Measurements from ENCODE around the gene MAP3K1.
"Not testable (repeated sequence)": the region's sequence is repeated elsewhere in the genome, so short reads cannot be mapped to it uniquely, and the experiment has no call there.

The MAP3K1 gene

DNA sequence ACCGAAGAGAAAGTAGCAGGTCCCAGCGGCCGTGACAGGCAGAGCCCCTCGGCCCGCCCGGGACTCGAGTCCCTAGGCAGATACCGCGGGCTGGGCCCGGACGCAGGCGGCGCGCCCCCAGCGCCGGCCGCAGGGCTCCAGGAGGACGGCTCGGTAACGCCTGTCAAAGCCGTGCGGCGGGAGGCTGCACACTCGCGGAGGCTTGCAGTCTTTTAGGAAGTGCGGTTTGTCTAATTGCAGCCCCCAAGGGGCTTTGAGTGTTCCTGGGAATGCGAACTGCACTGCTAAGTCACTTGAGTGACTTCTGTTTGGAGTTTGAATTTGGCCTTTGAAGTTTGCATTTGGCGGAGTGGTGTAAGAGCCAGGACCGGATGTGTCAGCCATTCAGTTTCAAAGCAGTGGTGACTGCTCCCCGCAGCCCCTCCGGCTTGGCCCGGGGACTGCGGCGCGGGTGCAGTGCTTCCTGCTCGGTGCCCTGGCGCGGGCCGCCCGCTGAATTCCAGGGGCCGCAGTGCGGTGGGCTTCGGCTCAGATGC, 1.3 kb downstream of the MAP3K1 start:
- no peak for DNase-seq

DNA sequence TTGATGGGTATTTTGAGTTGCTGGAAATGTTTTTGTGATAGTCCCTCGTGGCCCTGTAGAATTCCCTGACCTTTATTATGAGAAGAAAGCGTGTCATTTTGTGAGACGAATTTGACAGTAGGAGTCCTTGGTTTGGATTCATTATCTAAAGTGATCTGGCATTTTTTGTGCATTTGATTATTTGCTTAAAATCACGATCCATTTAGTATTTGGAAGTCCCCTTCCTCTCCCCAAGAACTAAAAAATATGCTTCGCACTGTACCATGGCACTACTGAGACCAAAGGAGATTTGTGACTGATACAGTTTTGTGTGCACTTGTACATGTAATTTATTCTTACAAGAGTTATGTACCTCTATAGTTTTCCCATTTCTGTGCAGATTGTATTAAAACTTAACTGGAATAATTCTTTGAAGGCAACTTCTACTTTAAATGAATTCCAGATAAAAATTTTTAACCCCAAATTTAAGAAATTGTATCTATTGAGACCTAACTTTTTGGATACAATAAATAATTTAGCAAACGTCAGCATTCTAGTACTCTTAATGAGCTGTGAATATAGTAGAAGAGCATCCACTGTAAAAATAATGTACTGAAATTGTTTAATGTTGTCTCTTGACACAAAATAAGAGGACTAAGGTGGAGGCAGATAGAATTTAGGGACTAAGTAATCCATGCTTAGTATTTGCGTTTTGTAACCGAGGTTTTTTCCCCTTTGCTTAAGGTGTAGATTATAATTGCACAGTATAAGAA, 2.1 kb downstream of the MAP3K1 start:
- DNase-seq = no peak

DNA sequence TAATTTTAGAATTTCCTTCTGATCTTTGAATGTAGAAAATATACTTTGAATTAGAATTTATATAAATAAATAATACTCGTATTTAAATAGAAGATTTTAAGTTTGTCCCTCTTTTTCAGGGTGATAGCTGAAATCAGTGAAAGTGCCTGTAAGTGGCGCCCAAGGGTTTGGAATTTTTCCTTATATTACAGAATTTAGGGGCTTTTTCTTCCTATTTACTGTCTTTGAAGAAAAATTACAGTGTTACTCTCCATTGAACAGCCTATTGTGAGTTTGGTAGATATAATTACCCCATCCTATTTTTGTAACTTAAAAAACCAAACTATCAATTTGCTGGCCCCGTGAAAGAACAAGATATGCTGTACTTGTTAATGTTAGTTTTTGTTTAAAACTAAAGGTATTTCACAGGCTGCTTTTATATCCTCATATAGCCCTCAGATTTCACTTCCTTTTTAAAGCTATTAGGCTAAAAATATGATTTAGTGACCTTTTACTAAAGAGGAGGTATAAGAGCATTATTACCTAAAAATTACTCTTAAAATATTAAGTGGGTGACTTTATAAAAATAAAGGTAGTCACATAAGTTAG, 3.2 kb downstream of the MAP3K1 start:
- DNase-seq = no peak

DNA sequence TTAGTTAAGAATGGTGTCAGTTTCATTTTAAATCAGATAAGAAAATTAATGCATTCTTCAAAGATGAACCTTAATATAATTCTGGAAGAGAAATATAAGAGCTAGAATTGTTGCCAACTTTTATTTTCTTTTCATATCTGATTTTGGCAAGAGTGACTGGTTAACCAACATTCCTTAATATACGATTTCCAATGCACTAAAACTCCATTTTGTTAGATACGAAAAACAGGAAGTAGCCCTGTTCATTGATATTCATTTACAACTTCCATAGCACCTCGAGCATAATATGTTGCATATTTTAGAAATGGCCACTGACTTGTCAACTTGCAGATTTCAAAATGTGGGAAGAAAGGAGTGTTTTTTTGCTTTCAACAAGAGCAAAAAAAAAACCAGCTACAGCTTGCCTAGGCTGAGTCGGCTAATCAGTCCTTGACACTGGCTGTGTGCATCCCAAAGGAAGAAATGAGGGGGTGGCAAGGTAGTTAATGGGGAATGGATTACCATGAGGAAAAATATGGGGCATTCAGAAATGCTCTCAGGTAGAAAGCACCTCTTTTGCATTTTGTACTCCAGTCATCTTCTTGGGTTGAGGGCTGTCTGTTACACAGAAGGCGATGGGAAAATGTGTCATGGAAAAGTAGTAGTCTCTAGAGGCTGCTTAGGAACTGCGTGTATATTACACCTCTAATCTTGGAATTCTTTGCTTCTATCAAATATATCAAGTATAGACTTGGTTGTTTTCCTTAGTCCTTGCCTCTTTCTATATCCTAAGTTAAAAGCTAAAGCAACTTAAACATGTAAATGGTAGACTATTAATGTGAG, 3.9 kb downstream of the MAP3K1 start:
- no peak for DNase-seq

DNA sequence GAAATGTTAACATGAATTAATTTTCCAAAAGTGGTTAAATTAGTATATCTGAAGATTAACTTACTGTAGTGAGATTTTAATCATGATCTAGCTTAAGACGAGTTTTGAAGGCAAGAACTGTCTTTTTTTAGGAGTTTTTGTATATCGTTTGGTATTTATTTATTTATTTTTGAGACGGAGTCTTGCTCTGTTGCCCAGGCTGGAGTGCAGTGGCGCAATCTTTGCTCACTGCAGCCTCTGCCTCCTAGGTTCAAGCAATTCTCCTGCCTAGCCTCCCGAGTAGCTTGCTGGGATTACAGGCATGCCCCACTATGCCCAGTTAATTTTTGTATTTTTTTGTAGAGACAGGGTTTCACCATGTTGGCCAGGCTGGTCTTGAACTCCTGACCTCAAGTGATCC, 6.5 kb downstream of the MAP3K1 start:
- not testable (repeated sequence) for DNase-seq

DNA sequence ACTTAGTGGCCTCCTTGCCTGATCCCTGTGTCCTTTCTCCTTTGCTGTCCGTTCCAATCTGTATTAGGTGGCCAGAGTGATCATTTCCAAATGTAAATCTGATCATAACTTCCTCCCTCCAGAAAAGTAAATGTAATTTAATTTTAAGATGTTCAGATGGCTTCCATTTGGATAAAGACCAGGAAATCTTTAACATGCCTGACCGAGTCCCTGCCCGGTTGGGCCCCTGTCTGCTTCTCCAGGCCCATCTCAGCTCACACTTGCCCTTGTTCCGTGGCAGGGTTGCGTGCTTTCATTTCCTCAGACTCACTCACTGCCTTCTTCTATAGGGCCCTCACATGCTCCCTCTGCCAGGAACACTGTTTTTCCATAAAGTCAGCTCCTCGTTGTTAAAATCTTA, 7.6 kb downstream of the MAP3K1 start:
- DNase-seq = no peak

DNA sequence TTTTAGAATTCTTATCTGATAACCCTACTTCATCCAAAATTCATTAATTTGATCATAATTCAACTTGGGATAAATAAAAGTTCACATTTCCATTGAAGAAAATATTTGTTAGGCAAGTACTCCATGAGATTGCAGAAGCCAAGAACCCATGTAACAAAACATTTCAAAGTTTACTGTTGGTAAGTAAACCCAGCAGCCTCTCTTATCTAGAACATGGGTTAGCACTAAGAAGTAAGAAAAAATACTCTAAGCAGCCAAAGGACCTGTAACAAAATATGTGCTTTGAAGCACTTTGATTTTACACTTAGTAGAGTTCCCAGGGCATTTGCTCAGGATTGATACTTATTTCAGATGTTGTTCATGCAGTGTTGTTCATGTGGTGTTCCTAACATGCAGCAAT, 8.7 kb downstream of the MAP3K1 start:
- DNase-seq = no peak

DNA sequence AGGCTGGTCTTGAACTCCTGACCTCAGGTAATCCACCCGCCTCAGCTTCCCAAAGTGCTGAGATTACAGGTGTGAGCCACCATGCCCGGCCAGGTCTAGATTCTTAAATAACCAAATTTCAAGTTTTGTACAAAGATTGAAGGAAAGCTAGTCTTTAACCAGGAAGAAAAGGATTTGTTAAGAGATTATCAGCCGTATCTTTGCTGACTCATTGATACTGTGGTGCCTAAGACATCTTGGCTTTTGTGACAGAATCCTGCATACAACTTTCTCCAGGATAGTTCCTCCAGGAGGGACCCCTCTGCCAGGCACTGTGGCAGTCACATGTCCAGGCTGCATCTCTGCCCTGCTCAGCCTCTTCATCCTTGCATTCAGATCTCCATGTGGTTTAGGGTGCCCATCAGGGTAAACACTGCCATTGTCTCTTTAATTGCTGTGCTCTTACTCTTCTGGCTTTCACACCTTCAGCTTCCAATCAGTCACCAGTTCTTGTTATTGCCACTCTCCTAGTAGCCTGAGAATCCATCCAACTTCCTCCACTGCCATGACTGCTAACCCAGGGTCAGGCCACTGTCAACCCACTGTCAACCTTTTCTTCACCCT, 10.0 kb downstream of the MAP3K1 start:
- no peak for DNase-seq

DNA sequence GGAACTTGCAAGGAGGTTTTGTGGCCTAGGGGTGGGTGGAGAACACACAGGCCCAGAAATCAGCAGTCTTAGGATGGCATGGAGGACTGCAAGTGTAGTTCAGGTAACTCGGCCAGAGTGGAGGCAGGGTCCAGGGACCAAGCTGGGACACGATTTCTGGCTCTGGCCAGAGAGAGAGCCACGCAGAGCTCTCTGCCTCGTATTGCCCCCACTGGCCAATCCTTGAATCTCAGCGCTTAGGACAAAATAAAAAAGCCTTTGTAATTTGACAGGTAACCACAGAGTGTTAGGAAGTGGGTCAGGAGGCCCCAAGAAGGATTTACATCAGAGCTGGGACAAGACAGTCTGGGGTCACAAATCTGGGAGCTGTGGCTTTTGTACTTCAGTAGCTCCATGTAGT, 11.7 kb downstream of the MAP3K1 start:
- no peak for DNase-seq

DNA sequence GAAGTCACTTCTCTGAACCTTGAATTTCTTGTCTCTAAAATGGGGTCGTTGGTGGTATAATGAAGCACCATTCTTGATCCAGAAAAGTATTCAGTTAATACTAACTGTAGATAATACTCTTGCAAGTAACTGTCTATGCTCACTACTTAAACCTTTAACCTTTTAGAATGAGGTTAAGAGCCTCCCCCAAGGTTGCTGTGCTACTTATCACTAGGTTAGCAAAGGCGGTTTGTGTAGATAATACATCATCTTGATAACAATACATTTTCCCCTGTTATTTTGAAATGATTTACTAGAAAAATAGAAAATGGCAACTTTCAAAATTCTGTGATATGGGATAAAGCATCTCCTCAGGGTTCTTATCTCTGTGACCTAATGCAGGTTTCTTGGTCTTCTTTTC, 12.6 kb downstream of the MAP3K1 start:
- no peak for DNase-seq

DNA sequence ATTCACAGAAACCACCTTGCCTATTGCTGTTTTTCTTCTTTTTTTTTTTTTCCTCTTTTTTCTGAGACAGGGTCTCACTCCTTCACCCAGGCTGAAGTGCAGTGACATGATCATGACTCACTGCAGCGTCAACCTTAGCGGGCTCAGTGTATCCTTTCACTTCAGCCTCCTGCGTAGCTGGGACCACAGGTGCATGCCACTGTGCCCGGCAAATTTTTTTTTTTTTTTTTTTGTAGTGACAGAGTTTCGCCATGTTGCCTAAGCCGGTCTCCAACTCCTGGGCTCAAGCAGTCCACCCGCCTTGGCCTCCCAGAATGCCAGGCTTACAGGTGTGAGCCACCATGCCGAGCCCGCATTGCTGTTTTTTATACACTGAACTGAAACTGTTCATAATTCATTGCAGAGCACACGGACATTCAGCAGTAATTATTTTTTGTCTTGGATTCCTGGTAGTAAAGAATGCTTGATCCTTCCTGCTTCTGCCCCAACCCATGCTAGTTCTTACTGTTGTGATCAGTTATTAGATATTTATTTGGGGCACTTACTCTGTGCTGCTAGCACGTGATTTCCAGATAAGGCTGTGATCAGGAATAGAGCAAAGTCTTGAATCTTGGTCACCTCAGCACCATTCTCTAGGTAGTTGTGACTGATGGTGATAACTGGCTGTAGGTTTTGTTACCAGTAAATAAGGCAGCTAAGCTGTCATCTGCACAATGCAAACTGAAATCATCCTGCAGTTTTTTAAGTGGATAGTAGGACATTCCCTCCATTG, 14.0 kb downstream of the MAP3K1 start:
- no peak for DNase-seq

DNA sequence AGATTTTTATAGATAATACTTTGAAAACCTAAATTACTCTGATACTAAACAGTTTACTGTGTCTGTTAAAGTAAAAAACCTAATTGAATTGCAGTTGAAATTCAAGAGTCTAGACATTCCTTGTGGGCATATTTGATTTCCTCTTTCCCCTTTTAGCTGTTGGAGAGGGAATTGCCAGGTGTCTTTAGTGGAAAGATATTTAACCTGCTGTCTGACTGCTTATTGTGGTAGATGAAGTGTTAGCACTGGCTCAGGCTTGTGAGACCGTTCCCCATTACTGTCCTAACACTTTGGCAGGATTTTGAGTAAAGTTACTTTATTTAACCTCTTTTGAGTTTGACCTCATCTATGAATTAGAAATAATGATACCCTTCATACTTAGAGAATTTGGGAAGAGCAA, 16.4 kb downstream of the MAP3K1 start:
- DNase-seq = no peak

DNA sequence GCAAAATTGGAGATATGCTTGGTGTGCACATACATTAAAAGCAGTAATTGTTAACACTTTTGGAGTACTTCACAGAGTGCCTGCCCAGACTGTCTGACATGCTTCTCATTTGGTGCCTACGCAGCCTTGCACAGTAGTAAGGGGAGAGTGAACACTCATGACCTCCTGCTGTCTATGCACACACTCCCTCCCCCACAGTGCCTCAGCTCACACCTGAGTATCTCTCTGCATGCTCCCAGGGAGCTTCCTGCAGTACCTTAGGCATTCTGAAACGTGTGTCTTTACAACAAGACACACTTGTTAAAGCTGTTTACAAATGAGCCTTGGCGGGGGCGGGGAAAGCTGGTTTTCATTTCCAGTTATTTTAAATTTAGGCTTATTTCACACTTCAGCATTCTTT, 18.0 kb downstream of the MAP3K1 start:
- DNase-seq = no peak

DNA sequence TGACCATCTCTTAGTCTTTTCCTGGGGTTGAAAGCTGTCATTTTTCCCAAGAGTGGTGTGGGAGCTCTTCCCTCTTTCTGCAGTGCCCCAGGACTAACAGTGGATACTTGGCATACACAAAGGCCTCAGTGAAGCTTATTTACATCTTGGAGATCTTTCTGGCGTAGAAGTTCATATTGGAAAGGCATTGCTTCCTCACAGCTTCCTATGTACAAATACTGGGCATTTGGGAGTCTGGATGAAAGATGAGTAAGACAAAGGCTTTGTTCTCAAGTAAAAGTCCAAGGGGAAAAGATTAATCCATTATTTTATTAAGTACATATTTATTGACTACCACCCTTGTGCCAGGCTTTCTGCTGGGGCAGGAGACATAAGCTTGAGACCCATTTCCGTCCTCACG, 22.0 kb downstream of the MAP3K1 start:
- DNase-seq = no peak

DNA sequence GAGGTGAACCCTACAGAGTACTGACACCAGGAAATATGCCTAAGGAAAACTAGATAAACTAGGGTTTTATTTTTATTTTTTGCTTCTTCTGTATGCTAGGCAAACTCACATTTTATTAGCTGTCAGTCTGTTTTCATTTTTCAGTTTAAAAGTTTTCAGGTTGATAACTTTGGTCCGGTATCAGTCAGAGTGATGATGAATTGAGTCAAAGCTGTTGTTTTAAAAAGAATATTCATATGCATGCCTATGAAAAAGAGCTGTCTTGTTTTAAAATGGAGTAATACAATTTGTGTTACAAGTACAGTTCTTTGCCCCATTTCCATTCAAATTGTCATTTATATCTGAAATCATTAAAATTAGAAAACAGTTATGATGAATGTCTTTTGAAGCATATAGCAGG, 22.6 kb downstream of the MAP3K1 start:
- no peak for DNase-seq

DNA sequence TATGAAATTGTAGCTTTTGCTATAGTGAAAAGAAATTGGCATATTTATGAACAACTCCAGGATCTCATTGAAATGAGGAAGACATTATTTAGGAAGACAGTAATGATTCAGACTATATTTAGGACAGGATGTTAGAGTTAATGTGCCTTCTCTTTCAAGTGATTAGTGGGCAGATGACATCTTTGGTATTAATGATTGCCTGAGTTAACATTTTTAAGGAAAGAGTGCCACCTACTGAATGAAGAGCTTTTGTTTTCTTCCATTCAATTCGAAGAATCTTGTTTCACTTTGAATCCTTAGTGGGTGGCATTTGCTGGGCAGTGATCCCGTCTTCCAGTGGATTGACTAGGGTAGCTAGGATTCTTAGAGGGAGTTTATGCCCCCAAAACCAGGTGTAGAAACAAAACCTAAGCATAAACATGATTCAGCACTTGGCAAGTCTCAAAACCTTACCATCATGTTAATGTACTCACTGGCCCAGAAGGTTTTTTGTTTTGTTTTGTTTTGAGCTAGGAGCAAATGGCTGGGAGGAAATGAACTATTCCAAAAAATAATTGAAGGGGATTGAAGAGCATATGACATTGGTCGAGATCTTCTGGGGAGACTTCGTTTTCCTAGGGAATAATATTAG, 23.2 kb downstream of the MAP3K1 start:
- no peak for DNase-seq

DNA sequence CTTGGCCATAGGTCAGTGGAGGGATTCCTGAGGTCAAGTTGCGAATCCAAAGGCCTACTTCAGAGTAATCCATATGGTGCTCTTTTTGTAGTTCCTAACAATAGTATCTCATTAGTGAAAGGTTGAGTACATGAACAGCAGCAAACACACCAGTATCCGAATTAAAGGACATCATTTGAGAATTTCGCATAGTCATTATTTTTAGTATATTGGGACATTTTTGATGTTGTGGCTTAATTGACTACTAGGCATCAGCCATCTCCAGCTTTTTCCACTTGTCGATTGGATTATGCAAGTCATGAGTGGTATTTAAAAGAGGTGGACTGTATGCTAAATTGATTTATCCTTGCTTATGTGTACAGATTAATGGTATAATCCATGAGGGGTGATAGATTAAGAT, 23.7 kb downstream of the MAP3K1 start:
- DNase-seq = no peak

DNA sequence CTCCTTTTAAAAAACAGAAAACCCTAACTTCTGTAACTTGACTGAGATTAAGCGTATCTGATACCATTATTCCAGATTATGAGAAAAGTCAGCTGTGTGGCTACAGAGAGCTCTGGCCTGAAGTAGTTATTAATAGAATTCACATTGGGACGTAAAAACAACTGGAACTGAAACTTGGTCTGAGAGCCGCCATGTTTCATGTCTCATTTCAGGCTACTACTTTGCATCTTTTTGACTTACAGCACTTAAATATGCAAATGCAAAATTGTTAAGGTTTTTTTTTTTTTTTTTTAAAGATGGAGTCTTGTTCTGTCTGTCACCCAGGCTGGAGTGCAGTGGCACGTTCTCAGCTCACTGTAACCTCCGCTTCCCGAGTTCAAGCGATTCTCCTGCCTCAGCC, 25.2 kb downstream of the MAP3K1 start:
- DNase-seq = no peak

DNA sequence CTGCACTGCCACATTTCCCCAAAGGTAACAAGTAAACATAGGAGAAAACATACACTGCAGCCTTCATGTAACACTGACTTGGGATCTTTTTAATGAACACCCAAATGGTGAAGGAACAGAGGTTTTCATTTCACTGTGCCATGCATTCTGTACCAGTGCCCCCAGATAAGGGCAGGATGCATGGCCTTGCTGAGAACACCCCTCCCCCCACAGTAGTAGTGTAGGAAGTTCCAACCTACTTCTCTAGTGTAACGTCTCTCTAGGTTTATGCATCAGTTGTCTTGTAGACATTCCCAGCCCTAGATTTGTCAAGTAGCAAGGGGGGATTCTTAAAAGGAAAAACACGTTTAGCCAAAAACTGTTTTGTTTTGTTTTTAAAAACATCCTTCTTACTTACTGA, 29.9 kb downstream of the MAP3K1 start:
- DNase-seq = no peak

DNA sequence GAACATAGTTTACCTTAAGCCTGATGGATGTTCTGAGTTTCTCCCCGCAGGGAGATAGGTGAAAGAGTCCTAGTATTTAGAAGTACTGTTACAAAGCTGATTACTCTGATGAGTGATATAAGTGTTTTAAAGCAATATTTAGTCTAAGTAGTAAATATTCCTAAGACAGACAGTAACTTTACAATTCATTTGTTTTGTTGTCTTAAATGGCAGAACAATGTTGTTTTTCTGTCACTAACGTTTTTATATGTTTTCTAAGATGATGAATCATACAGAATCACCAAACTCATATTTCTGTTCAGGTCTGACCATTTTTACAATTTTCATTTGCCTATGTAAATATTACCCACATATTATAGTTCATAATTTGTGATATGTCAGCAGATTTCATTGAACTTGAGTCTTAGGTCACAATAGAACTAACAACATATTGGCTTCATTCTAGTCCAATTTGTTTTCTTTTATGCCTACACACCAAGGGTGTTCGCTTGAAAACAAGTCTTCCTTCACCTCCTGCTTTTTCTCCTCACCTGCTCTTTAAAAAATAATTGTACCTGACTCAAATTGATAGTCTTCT, 30.6 kb downstream of the MAP3K1 start:
- no peak for DNase-seq

DNA sequence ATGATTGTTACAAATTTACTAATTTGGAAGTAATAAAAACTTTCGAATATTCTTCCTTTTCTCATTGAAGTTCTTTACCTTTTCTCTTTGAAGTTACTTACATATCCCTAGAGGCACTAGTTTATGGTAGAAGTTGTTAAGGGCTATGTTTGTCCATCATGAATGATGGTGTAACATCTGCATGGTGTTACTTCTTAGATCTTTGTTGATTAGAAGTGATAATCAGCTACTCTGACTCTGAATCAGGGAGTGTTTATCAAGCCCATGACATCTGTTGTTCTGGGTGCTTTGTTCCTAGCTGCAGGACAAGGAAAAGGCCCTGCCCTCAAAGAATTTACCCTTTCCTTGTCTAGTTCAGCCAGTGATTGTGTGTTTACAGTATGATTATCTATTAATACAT, 32.9 kb downstream of the MAP3K1 start:
- DNase-seq = no peak

DNA sequence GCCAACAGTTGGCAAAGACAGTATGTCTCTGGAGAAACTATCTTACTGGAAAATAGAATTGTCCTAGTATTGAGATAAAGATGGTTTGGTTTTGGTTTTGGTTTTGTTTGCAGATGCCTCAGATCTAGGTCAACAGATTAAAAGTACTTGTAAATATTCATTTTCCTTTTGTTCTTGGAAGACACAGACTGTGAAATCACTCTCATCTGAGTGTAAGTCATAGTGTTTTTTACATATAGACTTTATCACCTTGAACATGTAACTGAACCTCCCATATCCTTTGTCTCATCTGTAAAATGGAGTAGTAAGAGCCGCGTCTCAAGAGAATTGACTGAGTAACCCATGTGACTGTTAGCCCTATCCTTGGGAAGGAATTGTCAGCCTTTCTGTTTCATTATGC, 34.3 kb downstream of the MAP3K1 start:
- no peak for DNase-seq
